Heart left ventricle (tissue), 16 donors: ENCODE data around the gene ARHGAP45. TPM values are rescaled to one million over a fixed set of nuclear protein-coding genes. Genes with fewer than 3 reads are reported as not detected.

Experiments
- ATAC-seq, 4 donors: fragments of 200-7000 bp; cut with Tn5 transposase; one replicate each; pipeline ENCODE4 v1.9.1; 2020 to 2022; ENCODE audit warnings: moderate library complexity in 4 of 4, mild to moderate bottlenecking in 3 of 4, moderate number of reproducible peaks in 1 of 4
- DNase-seq, 5 donors: peaks; one replicate each; pipeline ENCODE4 v3.0.0-alpha.2; 2020
- H3K27ac ChIP-seq, 12 donors: fragments of 200-600 bp; sonication (generic) in 4 of 12; one replicate each; pipeline versions ENCODE4 v1.5.0 to v1.8.0; 2016 to 2022; ENCODE audit warnings: mild to moderate bottlenecking in 2 of 12
- H3K27me3 ChIP-seq, 9 donors: fragments of 200-600 bp; sonication (generic) in 2 of 9; one replicate each; pipeline versions ENCODE4 v1.5.1 to v1.8.0; 2016 to 2022; ENCODE audit warnings: mild to moderate bottlenecking in 3 of 9
- H3K36me3 ChIP-seq, 9 donors: fragments of 200-600 bp; sonication (generic) in 2 of 9; one replicate each; pipeline versions ENCODE4 v1.5.0 to v1.8.0; 2018 to 2022; ENCODE audit warnings: mild to moderate bottlenecking in 2 of 9
- H3K4me1 ChIP-seq, 12 donors: fragments of 200-600 bp; sonication (generic) in 4 of 12; one replicate each; pipeline versions ENCODE4 v1.5.0 to v1.8.0; 2016 to 2022; ENCODE audit warnings: mild to moderate bottlenecking in 3 of 12
- H3K4me3 ChIP-seq, 12 donors: fragments of 200-600 bp; sonication (generic) in 4 of 12; one replicate each; pipeline versions ENCODE4 v1.5.0 to v1.8.0; 2017 to 2022; ENCODE audit warnings: mild to moderate bottlenecking in 9 of 12, moderate library complexity in 4 of 12
- H3K9me3 ChIP-seq, 12 donors: fragments of 200-600 bp; sonication (generic) in 4 of 12; one replicate each; pipeline versions ENCODE4 v1.5.0 to v1.8.0; 2016 to 2022; ENCODE audit warnings: mild to moderate bottlenecking in 1 of 12
- CTCF ChIP-seq, 12 donors: fragments of 200-600 bp; sonication (generic) in 4 of 12; IDR thresholded peaks; one replicate each; pipeline versions ENCODE4 v1.5.0 to v1.8.0; 2018 to 2022; ENCODE audit warnings: antibody characterized with exemption in 12 of 12, mild to moderate bottlenecking in 5 of 12
- POLR2A ChIP-seq, 2 donors: fragments of 450-650 bp; IDR thresholded peaks; one replicate each; pipeline ENCODE4 v1.6.1; 2017; ENCODE audit warnings: antibody characterized with exemption in 2 of 2, mild to moderate bottlenecking in 2 of 2, moderate library complexity in 2 of 2
- WGBS, 4 donors: extraction: QIAGEN DNeasy Blood & Tissue Kit in 2 of 4; methylation state at CpG; one replicate each; pipeline versions ENCODE4 v1.1.5 to v1.1.7; 2013 to 2018; 5-methylcytosine and 5-hydroxymethylcytosine counted together
- intact Hi-C, 10 donors: fragments of 100-400 bp; cut with DNase I; formaldehyde crosslinking; loops; one replicate each; pipeline versions ENCODE4 v1.11.1 to v1.14.2; 2022
- polyA plus RNA-seq, 2 donors: library from polyadenylated mRNA; stranded (reverse); fragments of 200-250 nt; gene quantifications; one replicate each; pipeline ENCODE4 v1.2.3, GENCODE V29; 2013
- total RNA-seq, 9 donors: library from RNA; depleted of rRNA in 2 of 9; stranded (reverse); fragments of >200 nt in 2 of 9; fragmentation: NEBNext Ultra II Directional in 3 of 9; extraction: Animal tissue kit (Norgen Biotek cat#: 25700) in 3 of 9; gene quantifications; one replicate each; pipeline versions ENCODE4 v1.1.0 to v1.2.4, GENCODE V29; 2016 to 2023
- donor health status: ischemic (EF 13 %, LVEDD 7.1; RV severe dilation, severe dysfunction).
- donor health status: healthy with polysubstance abuse.
- donor health status: DM: no; HTN: yes; CAD: no.
- donor health status: DM: no; HTN: no; CAD: no.
- donor health status: ischemic (EF 25% LVEDD 6.9; RV normal size, moderate dysfunction).
- donor health status: ischemic (EF 25% LVEDD 5.7; RV mildly dilated, moderate dysfunction).
- donor health status: healthy.
- donor health status: DM: yes; HTN: yes; CAD: no.
- donor health status: ischemic (EF 35%, LVEDD 5.7; RV mildly dilated, moderate dysfunction).
- donor health status: nonischemic (EF 11% LVEDD 7.7; RV severe dilation, severe dysfunction).
- donor health status: DM: yes; HTN: yes; CAD: no.
- donor health status: PGD.
- donor health status: ischemic (EF 29% LVEDD 5.4; RV normal size, mild dysfunction).
- donor health status: nonischemic (EF 23%, LVEDD 6.1; RV moderate dilation, normal function).

ARHGAP45 gene
- total and polyA plus RNA-seq, 11 donors: 1.6 to 38.2 (median 4.7) TPM

- H3K4me1 ChIP-seq: peaks cover 0 to 1% (median 0%) of the 10 kb centered on the region in 12 donors
- ATAC-seq (no peak), DNase-seq (no peak)
- no peak overlapping the region for H3K4me3 ChIP-seq
- intact Hi-C loops: loop anchor here in 1 of 10 donors (5.0 kb wide), 1 partner anchor 53 kb away; the partner anchor contains the start of gene SBNO2
- H3K27ac ChIP-seq: no peak overlapping the region
- 94 to 95% (median 94%) methylated on average over 35 to 50 of the region's 50 CpGs for WGBS, 4 donors
- TF ChIP-seq CTCF (IDR thresholded peaks at IDR 0.05): no peak
- TF ChIP-seq POLR2A (IDR thresholded peaks at IDR 0.05): no peak
- H3K27me3 ChIP-seq: no peaks in the 10 kb centered on the region
- peaks cover 4 to 100% (median 94%) of the 10 kb centered on the region in 9 donors for H3K36me3 ChIP-seq
- no peaks in the 10 kb centered on the region for H3K9me3 ChIP-seq
Measured at GRCh38 chr19:1119475-1120217, 52.7 kb downstream of the ARHGAP45 start.

GRCh38 chr19:1121395-1121794, 54.4 kb downstream of the ARHGAP45 start:
- no peaks in the 10 kb centered on the region for H3K27me3 ChIP-seq
- DNase-seq: peak in 1 of 5 donors; percentile 20
- no peak for ATAC-seq
- peaks cover 4 to 100% (median 95%) of the 10 kb centered on the region in 9 donors for H3K36me3 ChIP-seq
- H3K4me3 ChIP-seq: no peak overlapping the region
- H3K4me1 ChIP-seq: peaks cover 0 to 10% (median 0%) of the 10 kb centered on the region in 12 donors
- WGBS, 4 donors: 94 to 96% (median 94%) methylated on average over 3 to 10 of the region's 10 CpGs
- TF ChIP-seq CTCF (IDR thresholded peaks at IDR 0.05) (no peak), POLR2A (IDR thresholded peaks at IDR 0.05) (no peak)
- H3K9me3 ChIP-seq: no peaks in the 10 kb centered on the region
- intact Hi-C loops: no loop called here
- no peak overlapping the region for H3K27ac ChIP-seq

GRCh38 chr19:1122021-1122971, 55.3 kb downstream of the ARHGAP45 start:
- Histone ChIP-seq H3K9me3 (no peaks in the 10 kb centered on the region), H3K27me3 (no peaks in the 10 kb centered on the region), H3K36me3 (peaks cover 8 to 100% (median 95%) of the 10 kb centered on the region in 9 donors), H3K4me3 (no peak overlapping the region), H3K27ac (no peak overlapping the region), H3K4me1 (peaks cover 0 to 19% (median 0%) of the 10 kb centered on the region in 12 donors)
- no peak for DNase-seq
- peak in 1 of 4 donors; percentile 3 for ATAC-seq
- TF ChIP-seq POLR2A (IDR thresholded peaks at IDR 0.05) (no peak), CTCF (IDR thresholded peaks at IDR 0.05) (no peak)
- WGBS, 4 donors: 95 to 96% (median 96%) methylated on average over 42 to 63 of the region's 63 CpGs
- intact Hi-C loops: no loop called here

- WGBS, 4 donors: 67 to 78% (median 70%) methylated on average over 13 to 21 of the region's 21 CpGs
- peaks cover 0 to 23% (median 0%) of the 10 kb centered on the region in 12 donors for H3K4me1 ChIP-seq
- DNase-seq (peak in 3 of 5 donors; percentile 52 to 82 (median 67)), ATAC-seq (peak in 3 of 4 donors; percentile 46 to 79 (median 66))
- H3K9me3 ChIP-seq: no peaks in the 10 kb centered on the region
- no peak overlapping the region for H3K27ac ChIP-seq
- H3K27me3 ChIP-seq: no peaks in the 10 kb centered on the region
- intact Hi-C loops: no loop called here
- H3K36me3 ChIP-seq: peaks cover 8 to 100% (median 94%) of the 10 kb centered on the region in 9 donors
- no peak for TF ChIP-seq CTCF (IDR thresholded peaks at IDR 0.05)
- no peak for TF ChIP-seq POLR2A (IDR thresholded peaks at IDR 0.05)
- no peak overlapping the region for H3K4me3 ChIP-seq
Measured at GRCh38 chr19:1122972-1123363, 56.0 kb downstream of the ARHGAP45 start.
